OCI-LY7 (cell line): ENCODE results near the gene DTYMK.

Experiments used
- CTCF ChIP-seq: fragments of 200-600 bp; sonication (generic); conservative IDR thresholded peaks from 2 replicates; pipeline ENCODE4 v1.5.1; 2014; ENCODE audit warnings: mild to moderate bottlenecking, antibody characterized with exemption, low read length, moderate library complexity, mixed read lengths
- EZH2phosphoT487 ChIP-seq: fragments of 200-600 bp; sonication (generic); IDR thresholded peaks from 2 replicates; pipeline ENCODE4 v1.6.1; 2018; ENCODE audit warnings: low read depth, borderline replicate concordance, mild to moderate bottlenecking, mixed run types, antibody characterized with exemption, low read length, moderate library complexity, mixed read lengths

- no peak for TF ChIP-seq CTCF
- TF ChIP-seq EZH2phosphoT487: no peak
Measured at GRCh38 chr2:241729868-241730267, 43.3 kb upstream of the DTYMK start.
